Endothelial cell of umbilical vein (primary cell): ENCODE results near the gene MTM1. TPM values are rescaled to one million over a fixed set of nuclear protein-coding genes. Genes with fewer than 3 reads are reported as not detected.

ENCODE experiments used
- BruUV-seq: library from RNA; stranded (reverse); fragments of 400-500 nt; replicated peaks from 2 replicates; lab custom pipeline; 2021; lab: Mats Ljungman, UMichigan
- CTCF ChIA-PET: fragments of 300-600, 350-600 bp; sonication (Branson Sonifier 250); formaldehyde crosslinking; loops from one replicate; lab custom pipeline; 2021; ENCODE audit warnings: antibody characterized with exemption, inconsistent platforms; lab: Charles Lee
- POLR2A ChIA-PET: fragments of 300-600, 350-600 bp; sonication (Branson Sonifier 250); formaldehyde crosslinking; loops from one replicate; lab custom pipeline; 2021; ENCODE audit warnings: antibody characterized with exemption, inconsistent platforms; lab: Charles Lee
- DNase-seq: peaks from one replicate; pipeline ENCODE4 v3.0.0-alpha.2; 2011; ENCODE audit warnings: low read depth, low spot score
- FAIRE-seq: peaks from 2 replicates; lab custom pipeline; 2011; peaks lifted over from hg19 to GRCh38; lab: Jason Lieb, UNC
- H2AFZ ChIP-seq: 2 replicates; pipeline ENCODE4 v1.6.0; 2012; ENCODE audit warnings: low read depth, low read length, control low read depth, inconsistent platforms
- H3K27ac ChIP-seq: 2 replicates; pipeline ENCODE4 v1.5.1; 2011; ENCODE audit warnings: low read depth, mild to moderate bottlenecking, control low read depth, low read length, moderate library complexity; ENCODE audit not compliant: insufficient read depth
- H3K27me3 ChIP-seq, 2 experiments: 2 replicates each; pipeline versions ENCODE4 v1.6.0 to v1.6.1; 2011; ENCODE audit warnings: low read length in 2 of 2, mixed read lengths in 1 of 2; ENCODE audit not compliant: control insufficient read depth in 2 of 2, insufficient read depth in 2 of 2
- H3K36me3 ChIP-seq, 2 experiments: 2 replicates in 1 of 2; 3 replicates in 1 of 2; pipeline ENCODE4 v1.5.1; 2011; ENCODE audit warnings: low read length in 2 of 2, mild to moderate bottlenecking in 1 of 2, moderate library complexity in 1 of 2; ENCODE audit not compliant: control insufficient read depth in 2 of 2, insufficient read depth in 2 of 2; ENCODE audit errors: extremely low read depth in 1 of 2
- H3K4me1 ChIP-seq: 3 replicates; pipeline ENCODE4 v1.5.1; 2011; ENCODE audit warnings: mild to moderate bottlenecking, low read length; ENCODE audit not compliant: control insufficient read depth, insufficient read depth; ENCODE audit errors: extremely low read depth
- H3K4me2 ChIP-seq: 2 replicates; pipeline ENCODE4 v1.6.1; 2011; ENCODE audit warnings: low read length, control low read depth, mixed read lengths; ENCODE audit not compliant: insufficient read depth
- H3K4me3 ChIP-seq, 3 experiments: fragments of 200-600 bp in 1 of 3; sonication (generic), shearing (Covaris generic) in 1 of 3; replicated peaks in 1 of 3; 2 replicates each; pipeline ENCODE4 v1.5.1; 2011 to 2016; ENCODE audit warnings: control low read depth in 3 of 3, low read length in 3 of 3, mild to moderate bottlenecking in 2 of 3, inconsistent platforms in 1 of 3, low read depth in 1 of 3, moderate library complexity in 1 of 3; ENCODE audit not compliant: insufficient read depth in 1 of 3
- H3K79me2 ChIP-seq: 2 replicates; pipeline ENCODE4 v1.6.0; 2012; ENCODE audit warnings: low read length, inconsistent platforms; ENCODE audit not compliant: control insufficient read depth, insufficient read depth
- H3K9ac ChIP-seq: replicated peaks from 2 replicates; pipeline ENCODE3; 2011; ENCODE audit warnings: low read length, control low read depth; ENCODE audit not compliant: insufficient read depth; ENCODE audit errors: extremely low read depth
- H3K9me1 ChIP-seq: replicated peaks from 3 replicates; pipeline ENCODE4 v1.6.0; 2011; ENCODE audit warnings: mild to moderate bottlenecking, low read length; ENCODE audit not compliant: control insufficient read depth, insufficient read depth; ENCODE audit errors: extremely low read depth
- H3K9me3 ChIP-seq: replicated peaks from 2 replicates; pipeline ENCODE4 v1.5.1; 2012; ENCODE audit warnings: low read length, inconsistent platforms; ENCODE audit not compliant: control insufficient read depth, insufficient read depth
- H4K20me1 ChIP-seq: replicated peaks from 2 replicates; pipeline ENCODE3; 2011; ENCODE audit warnings: mild to moderate bottlenecking, low read length; ENCODE audit not compliant: control insufficient read depth, insufficient read depth; ENCODE audit errors: extremely low read depth
- EZH2 ChIP-seq: IDR thresholded peaks from 2 replicates; pipeline ENCODE4 v1.6.1; 2012; ENCODE audit warnings: borderline replicate concordance, low read depth, mild to moderate bottlenecking, moderate library complexity, low read length, inconsistent platforms; ENCODE audit not compliant: severe bottlenecking
- FOS ChIP-seq: IDR thresholded peaks from 2 replicates; pipeline ENCODE4 v1.6.1; 2011; ENCODE audit warnings: mild to moderate bottlenecking, low read length, moderate library complexity, borderline replicate concordance; ENCODE audit not compliant: insufficient read depth
- GATA2 ChIP-seq: IDR thresholded peaks from 2 replicates; pipeline ENCODE4 v1.7.0; 2011; ENCODE audit warnings: low read depth, mild to moderate bottlenecking, moderate library complexity, mixed read lengths, low read length; ENCODE audit not compliant: insufficient read length, insufficient read depth
- JUN ChIP-seq: IDR thresholded peaks from 2 replicates; pipeline ENCODE4 v1.6.1; 2011; ENCODE audit warnings: borderline replicate concordance, low read depth; ENCODE audit not compliant: insufficient read length, insufficient read depth
- MYC ChIP-seq: IDR thresholded peaks from one replicate; pipeline ENCODE4 v1.6.1; 2011; ENCODE audit warnings: mild to moderate bottlenecking, low read depth, low read length
- POLR2A ChIP-seq: IDR thresholded peaks from 2 replicates; pipeline ENCODE4 v1.6.1; 2012; ENCODE audit warnings: low read depth, mild to moderate bottlenecking, control low read depth, low read length
- POLR2AphosphoS5 ChIP-seq: IDR thresholded peaks from 2 replicates; pipeline ENCODE4 v1.6.1; 2012; ENCODE audit warnings: low read depth, mild to moderate bottlenecking, control low read depth, low read length, moderate library complexity; ENCODE audit not compliant: insufficient read depth
- dilution Hi-C: fragments of 300-500 bp; cut with MboI; formaldehyde crosslinking; loops from one replicate; pipeline ENCODE4 v1.15.0; 2019; ENCODE audit warnings: low sequenced_read_pairs; ENCODE audit not compliant: extremely low pct_ligation_motif_present
- intact Hi-C: fragments of 100-400 bp; cut with micrococcal nuclease; formaldehyde crosslinking; loops from one replicate; pipeline ENCODE4 v1.10.0; 2022
- polyA plus RNA-seq, 4 experiments: library from polyadenylated mRNA; depleted of rRNA in 3 of 4; stranded (reverse) in 3 of 4; unstranded in 1 of 4; fragments of >200 nt; gene quantifications; 2 replicates each; pipeline versions ENCODE4 v1.2.1 to v1.2.3, GENCODE V29; 2011 to 2012; ENCODE audit warnings: missing spikeins in 1 of 4
- total RNA-seq: library from RNA; stranded (reverse); gene quantifications from 2 replicates; pipeline ENCODE4 v1.2.3, GENCODE V29; 2021
- TF ChIP-seq, protein P1 (sequence below), 2 donors: IDR thresholded peaks; 1 replicate in 1 of 2; 2 replicates in 1 of 2; pipeline ENCODE4 v1.5.1; 2011; ENCODE audit warnings: low read length in 2 of 2, mild to moderate bottlenecking in 2 of 2, moderate library complexity in 2 of 2, control low read depth in 1 of 2, inconsistent platforms in 1 of 2, low read depth in 1 of 2; ENCODE audit not compliant: insufficient read depth in 1 of 2; ENCODE audit errors: extremely low read depth in 1 of 2
- TF ChIP-seq, protein P2 (sequence below): IDR thresholded peaks from 2 replicates; pipeline ENCODE4 v1.6.1; 2011; ENCODE audit not compliant: insufficient read depth, insufficient read length

Gene MTM1
- total and polyA plus RNA-seq, 2 donors (not counting 3 experiments of a cell fraction or from before 2014, with no cell fraction given): 2.4 to 13.2 TPM

DNA sequence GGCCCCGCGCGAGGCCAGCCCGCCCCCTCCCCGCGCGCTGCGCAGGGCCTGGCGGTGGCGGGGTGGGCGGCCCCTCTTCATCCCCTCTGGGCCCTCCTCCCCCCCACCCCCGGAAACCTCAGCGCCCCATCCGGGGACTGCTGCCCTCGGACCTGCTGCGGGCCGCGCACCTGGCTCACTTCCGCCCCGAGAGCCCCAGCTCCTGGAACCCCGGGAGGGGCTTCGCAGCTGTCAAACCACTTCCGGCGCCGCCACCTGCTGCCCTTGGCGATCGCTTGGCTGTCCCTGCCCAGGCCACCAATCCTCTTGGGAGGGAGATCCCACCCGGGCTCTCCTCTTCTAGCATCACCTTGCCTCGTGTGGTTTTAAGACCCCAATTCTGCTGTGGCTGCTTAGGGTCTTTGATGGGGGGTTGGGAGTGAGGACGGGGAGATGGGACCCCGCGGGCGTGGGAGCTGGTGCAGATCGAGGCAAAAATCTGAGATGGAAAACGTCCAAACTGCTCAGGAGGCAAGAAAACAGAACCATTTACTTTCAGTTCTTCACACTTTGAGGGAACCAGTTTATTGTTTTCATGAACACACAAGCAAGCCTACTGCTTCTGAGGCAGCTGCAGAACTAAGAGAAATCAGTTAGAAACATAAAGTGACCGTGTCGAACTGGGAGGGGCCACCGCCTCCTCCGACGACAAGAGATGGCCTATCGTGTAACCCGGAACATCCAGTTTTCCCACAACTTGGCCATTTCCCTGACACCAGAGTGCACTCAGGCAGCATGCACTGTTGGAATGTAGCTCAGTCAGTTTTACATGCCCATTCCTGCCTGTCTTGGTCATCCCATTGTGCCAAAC lies 125.5 kb downstream of the MTM1 start:
- peak; percentile 35 for DNase-seq
- dilution Hi-C loops: no loop called here
- H3K27me3 ChIP-seq: no peaks in the 10 kb centered on the region
- H3K9me3 ChIP-seq: no peaks in the 10 kb centered on the region
- ChIA-PET CTCF (interaction anchor here (0.7 to 2.3 kb wide), 2 partner anchors 10 to 48 kb away, joined by 3 to 9 read pairs; no protein-coding TSS in a partner anchor), POLR2A (no interaction called here)
- no peaks in the 10 kb centered on the region for H3K9me1 ChIP-seq
- peak overlapping the region; percentile 91 for H3K4me2 ChIP-seq
- FAIRE-seq: peak; percentile 80
- peak overlapping the region; percentile 55 for H3K27ac ChIP-seq
- H4K20me1 ChIP-seq: no peaks in the 10 kb centered on the region
- H3K9ac ChIP-seq: peak overlapping the region; percentile 74
- intact Hi-C loops: no loop called here
- TF ChIP-seq POLR2AphosphoS5 (no peak), FOS (no peak), POLR2A (no peak), GATA2 (no peak), MYC (no peak), EZH2 (no peak), JUN (no peak)
- TF ChIP-seq, protein P1, sequence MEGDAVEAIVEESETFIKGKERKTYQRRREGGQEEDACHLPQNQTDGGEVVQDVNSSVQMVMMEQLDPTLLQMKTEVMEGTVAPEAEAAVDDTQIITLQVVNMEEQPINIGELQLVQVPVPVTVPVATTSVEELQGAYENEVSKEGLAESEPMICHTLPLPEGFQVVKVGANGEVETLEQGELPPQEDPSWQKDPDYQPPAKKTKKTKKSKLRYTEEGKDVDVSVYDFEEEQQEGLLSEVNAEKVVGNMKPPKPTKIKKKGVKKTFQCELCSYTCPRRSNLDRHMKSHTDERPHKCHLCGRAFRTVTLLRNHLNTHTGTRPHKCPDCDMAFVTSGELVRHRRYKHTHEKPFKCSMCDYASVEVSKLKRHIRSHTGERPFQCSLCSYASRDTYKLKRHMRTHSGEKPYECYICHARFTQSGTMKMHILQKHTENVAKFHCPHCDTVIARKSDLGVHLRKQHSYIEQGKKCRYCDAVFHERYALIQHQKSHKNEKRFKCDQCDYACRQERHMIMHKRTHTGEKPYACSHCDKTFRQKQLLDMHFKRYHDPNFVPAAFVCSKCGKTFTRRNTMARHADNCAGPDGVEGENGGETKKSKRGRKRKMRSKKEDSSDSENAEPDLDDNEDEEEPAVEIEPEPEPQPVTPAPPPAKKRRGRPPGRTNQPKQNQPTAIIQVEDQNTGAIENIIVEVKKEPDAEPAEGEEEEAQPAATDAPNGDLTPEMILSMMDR (IDR thresholded peaks at IDR 0.05; ENCODE audit: extremely low read depth in 1 of 2, insufficient read depth in 1 of 2, low read depth in 1 of 2, low read length in 2 of 2): no peak
- TF ChIP-seq, protein P2, sequence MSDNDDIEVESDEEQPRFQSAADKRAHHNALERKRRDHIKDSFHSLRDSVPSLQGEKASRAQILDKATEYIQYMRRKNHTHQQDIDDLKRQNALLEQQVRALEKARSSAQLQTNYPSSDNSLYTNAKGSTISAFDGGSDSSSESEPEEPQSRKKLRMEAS: no peak
- peaks cover 37% of the 10 kb centered on the region for H3K79me2 ChIP-seq
- H3K36me3 ChIP-seq: no peaks in the 10 kb centered on the region
- H2AFZ ChIP-seq: peak overlapping the region; percentile 37
- H3K4me3 ChIP-seq: peak overlapping the region; percentile 44 to 74 (median 68)
- peaks cover 16% of the 10 kb centered on the region for H3K4me1 ChIP-seq
- BruUV-seq: TSS peak; percentile 57
